NCI-H2029 (cell line): ENCODE results near the gene RNF183.
"Not testable (repeated sequence)": the region's sequence is repeated elsewhere in the genome, so short reads cannot be mapped to it uniquely, and the experiment has no call there.

Experiments used
- DNase-seq: peaks from one replicate; lab custom pipeline; 2025; lab: John Stamatoyannopoulos, UW

The RNF183 gene

GRCh38 chr9:113274474-113275156 is 28.6 kb downstream of the RNF183 start:
- DNase-seq, result peak; percentile 51

- no peak for DNase-seq
Observed at GRCh38 chr9:113269871-113270270, 33.3 kb downstream of the RNF183 start.

GRCh38 chr9:113269355-113269754 is 33.8 kb downstream of the RNF183 start:
- DNase-seq, result no peak

GRCh38 chr9:113267911-113268566 is 35.1 kb downstream of the RNF183 start:
- DNase-seq, result no peak

- no peak for DNase-seq
Observed at GRCh38 chr9:113266174-113266573, 37.0 kb downstream of the RNF183 start.

GRCh38 chr9:113261917-113262671 is 41.1 kb downstream of the RNF183 start:
- no peak for DNase-seq

- no peak for DNase-seq
Observed at GRCh38 chr9:113258282-113258681, 44.9 kb downstream of the RNF183 start.

- DNase-seq, result no peak
Observed at GRCh38 chr9:113257863-113258262, 45.3 kb downstream of the RNF183 start.

- DNase-seq, result no peak
Observed at GRCh38 chr9:113255438-113255837, 47.7 kb downstream of the RNF183 start.

GRCh38 chr9:113254991-113255390 is 48.2 kb downstream of the RNF183 start:
- DNase-seq, result no peak

- no peak for DNase-seq
Observed at GRCh38 chr9:113250807-113251206, 52.4 kb downstream of the RNF183 start.

- not testable (repeated sequence) for DNase-seq
Observed at GRCh38 chr9:113249661-113250060, 53.5 kb downstream of the RNF183 start.

GRCh38 chr9:113247640-113248039 is 55.5 kb downstream of the RNF183 start:
- no peak for DNase-seq
